GM19099 (cell line): ENCODE data around the gene ADGRG6.

Source experiments
- POLR2A ChIP-seq: IDR thresholded peaks from 3 replicates; pipeline ENCODE4 v1.6.1; 2011; ENCODE audit warnings: low read depth; ENCODE audit not compliant: insufficient read length; ENCODE audit errors: extremely low read depth

The ADGRG6 gene

GRCh38 chr6:142463988-142464387, 162.2 kb downstream of the ADGRG6 start:
- no peak for TF ChIP-seq POLR2A

GRCh38 chr6:142469220-142469619, 167.4 kb downstream of the ADGRG6 start:
- TF ChIP-seq POLR2A = no peak

GRCh38 chr6:142470421-142470820, 168.6 kb downstream of the ADGRG6 start:
- no peak for TF ChIP-seq POLR2A

GRCh38 chr6:142474531-142475289, 172.9 kb downstream of the ADGRG6 start:
- no peak for TF ChIP-seq POLR2A

GRCh38 chr6:142476452-142476851, 174.6 kb downstream of the ADGRG6 start:
- no peak for TF ChIP-seq POLR2A

- no peak for TF ChIP-seq POLR2A
Measured at GRCh38 chr6:142478117-142478516, 176.3 kb downstream of the ADGRG6 start.

- TF ChIP-seq POLR2A = no peak
Measured at GRCh38 chr6:142481466-142481865, 179.7 kb downstream of the ADGRG6 start.

GRCh38 chr6:142482249-142482648, 180.4 kb downstream of the ADGRG6 start:
- TF ChIP-seq POLR2A = no peak

- no peak for TF ChIP-seq POLR2A
Measured at GRCh38 chr6:142482974-142483373, 181.2 kb downstream of the ADGRG6 start.

GRCh38 chr6:142485256-142485655, 183.4 kb downstream of the ADGRG6 start:
- no peak for TF ChIP-seq POLR2A

- no peak for TF ChIP-seq POLR2A
Measured at GRCh38 chr6:142489722-142490610, 188.2 kb downstream of the ADGRG6 start.
